HepG2 (cell line): ENCODE data around the gene PDE3A. TPM values are rescaled to one million over a fixed set of nuclear protein-coding genes. Genes with fewer than 3 reads are reported as not detected.

ENCODE experiments used
- ATAC-seq: fragments of 200-7000 bp; cut with Tn5 transposase; 3 replicates; pipeline ENCODE4 v1.9.1; 2020; ENCODE audit warnings: mild to moderate bottlenecking, moderate library complexity
- BruUV-seq: library from RNA; stranded (reverse); fragments of 400-500 nt; replicated peaks from 2 replicates; lab custom pipeline; 2021; lab: Mats Ljungman, UMichigan
- CTCF ChIA-PET: fragments of 300-600 bp; formaldehyde crosslinking; extraction: SDS; loops from one replicate; lab custom pipeline; 2021; ENCODE audit warnings: low total read pairs, inconsistent platforms, low intra/inter-chr PET ratio; lab: Yijun Ruan, JAX
- POLR2A ChIA-PET: fragments of 350-600 bp; sonication (Branson Sonifier 250); formaldehyde crosslinking; loops from one replicate; lab custom pipeline; 2020; ENCODE audit warnings: antibody characterized with exemption, inconsistent platforms; lab: Yijun Ruan, JAX
- DNase-seq: peaks from one replicate; pipeline ENCODE4 v3.0.0-alpha.2; 2015; ENCODE audit warnings: low spot score
- FAIRE-seq: peaks from 3 replicates; lab custom pipeline; 2011; peaks lifted over from hg19 to GRCh38; lab: Jason Lieb, UNC
- H2AFZ ChIP-seq: one replicate; pipeline ENCODE4 v1.6.1; 2011; ENCODE audit warnings: low read length, inconsistent platforms
- H3K27ac ChIP-seq: fragments of 300-600 bp; 3 replicates; pipeline ENCODE4 v1.8.0; 2011; ENCODE audit warnings: mixed run types, mild to moderate bottlenecking, mixed read lengths, low read length, inconsistent platforms; ENCODE audit not compliant: insufficient read depth; ENCODE audit errors: extremely low read length
- H3K27me3 ChIP-seq, 2 experiments: fragments of 200-600 bp in 1 of 2; 2 replicates in 1 of 2; 3 replicates in 1 of 2; pipeline versions ENCODE4 v1.6.0 to v1.8.0; 2011; ENCODE audit warnings: low read length in 2 of 2, mild to moderate bottlenecking in 2 of 2, moderate library complexity in 2 of 2, inconsistent platforms in 1 of 2; ENCODE audit not compliant: insufficient read depth in 2 of 2, control insufficient read depth in 1 of 2
- H3K36me3 ChIP-seq, 2 experiments: fragments of 200-600 bp in 1 of 2; replicated peaks in 1 of 2; 2 replicates in 1 of 2; 3 replicates in 1 of 2; pipeline versions ENCODE4 v1.5.1 to v1.8.0; 2011; ENCODE audit warnings: low read length in 2 of 2, inconsistent platforms in 1 of 2; ENCODE audit not compliant: insufficient read depth in 2 of 2, control insufficient read depth in 1 of 2
- H3K4me1 ChIP-seq: 2 replicates; pipeline ENCODE4 v1.5.1; 2012; ENCODE audit warnings: low read length, inconsistent platforms; ENCODE audit not compliant: insufficient read depth
- H3K4me2 ChIP-seq: 2 replicates; pipeline ENCODE4 v1.6.0; 2011; ENCODE audit warnings: low read depth, low read length, inconsistent platforms
- H3K4me3 ChIP-seq, 3 experiments: fragments of 200-600 bp in 1 of 3; sonication (generic), shearing (Covaris generic) in 1 of 3; replicated peaks in 1 of 3; 2 replicates each; pipeline ENCODE4 v1.5.1; 2011 to 2016; ENCODE audit warnings: low read length in 3 of 3, inconsistent platforms in 2 of 3, low read depth in 2 of 3, mild to moderate bottlenecking in 2 of 3, control low read depth in 1 of 3, mixed read lengths in 1 of 3; ENCODE audit not compliant: insufficient read depth in 1 of 3
- H3K79me2 ChIP-seq: one replicate; pipeline ENCODE4 v1.6.1; 2011; ENCODE audit warnings: low read length, inconsistent platforms; ENCODE audit not compliant: insufficient read depth
- H3K9ac ChIP-seq: 2 replicates; pipeline ENCODE4 v1.6.0; 2011; ENCODE audit warnings: mild to moderate bottlenecking, low read depth, low read length, inconsistent platforms; ENCODE audit not compliant: insufficient read depth
- H3K9me3 ChIP-seq: 2 replicates; pipeline ENCODE4 v1.5.1; 2012; ENCODE audit warnings: mild to moderate bottlenecking, low read length
- H4K20me1 ChIP-seq: 2 replicates; pipeline ENCODE4 v1.6.0; 2011; ENCODE audit warnings: inconsistent platforms, mild to moderate bottlenecking, low read length, moderate library complexity; ENCODE audit not compliant: insufficient read depth
- AHR ChIP-seq: IDR thresholded peaks from 2 replicates; pipeline ENCODE4 v1.6.1; 2018; ENCODE audit warnings: missing genetic modification reagents, missing compliant biosample characterization
- CBX1 ChIP-seq: IDR thresholded peaks from one replicate; pipeline ENCODE4 v1.6.1; 2016; ENCODE audit warnings: antibody characterized with exemption, low read depth
- CCDC6 ChIP-seq: sonication (generic); formaldehyde crosslinking; IDR thresholded peaks from 2 replicates; pipeline ENCODE4 v1.8.1; 2022; ENCODE audit warnings: mild to moderate bottlenecking, missing genetic modification reagents, moderate library complexity
- GPBP1L1 ChIP-seq: sonication (generic); formaldehyde crosslinking; IDR thresholded peaks from 2 replicates; pipeline ENCODE4 v1.5.0; 2020; ENCODE audit warnings: mild to moderate bottlenecking, missing genetic modification reagents
- PATZ1 ChIP-seq: sonication (generic); formaldehyde crosslinking; IDR thresholded peaks from 2 replicates; pipeline ENCODE4 v1.4.0; 2020; ENCODE audit warnings: missing genetic modification reagents
- SATB2 ChIP-seq: sonication (generic); formaldehyde crosslinking; IDR thresholded peaks from 2 replicates; pipeline ENCODE4 v1.5.0; 2020; ENCODE audit warnings: missing genetic modification reagents
- SMAD1 ChIP-seq: sonication (generic); formaldehyde crosslinking; IDR thresholded peaks from 2 replicates; pipeline ENCODE4 v1.4.0; 2020; ENCODE audit warnings: missing genetic modification reagents, low read depth, mild to moderate bottlenecking, borderline replicate concordance
- TOE1 ChIP-seq: sonication (generic); formaldehyde crosslinking; IDR thresholded peaks from 2 replicates; pipeline ENCODE4 v1.4.0; 2020; ENCODE audit warnings: mild to moderate bottlenecking, missing genetic modification reagents
- ZBTB14 ChIP-seq: sonication (generic); formaldehyde crosslinking; IDR thresholded peaks from 2 replicates; pipeline ENCODE4 v1.4.0; 2020; ENCODE audit warnings: missing genetic modification reagents
- ZHX1 ChIP-seq: sonication (generic); formaldehyde crosslinking; IDR thresholded peaks from 2 replicates; pipeline ENCODE4 v1.8.1; 2022; ENCODE audit warnings: low read depth, mild to moderate bottlenecking, missing genetic modification reagents
- ZNF20 ChIP-seq: sonication (generic); formaldehyde crosslinking; IDR thresholded peaks from 2 replicates; pipeline ENCODE4 v1.4.0; 2020; ENCODE audit warnings: mild to moderate bottlenecking, moderate library complexity, missing genetic modification reagents
- ZNF570 ChIP-seq: sonication (generic); formaldehyde crosslinking; IDR thresholded peaks from 2 replicates; pipeline ENCODE4 v1.4.0; 2020; ENCODE audit warnings: mild to moderate bottlenecking, missing genetic modification reagents, borderline replicate concordance
- ZNF841 ChIP-seq: sonication (generic); formaldehyde crosslinking; IDR thresholded peaks from 2 replicates; pipeline ENCODE4 v1.8.1; 2023; ENCODE audit warnings: missing genetic modification reagents, borderline replicate concordance
- in situ Hi-C: cut with HindIII; loops from 2 replicates; pipeline ENCODE4 v1.10.0; 2017; ENCODE audit warnings: low pct_unique_long_range_greater_than_20kb; ENCODE audit not compliant: extremely low pct_ligation_motif_present
- intact Hi-C: fragments of 100-400 bp; cut with micrococcal nuclease; formaldehyde crosslinking; loops from one replicate; pipeline ENCODE4 v1.10.0; 2022; ENCODE audit not compliant: unreplicated experiment
- polyA plus RNA-seq, 8 experiments: library from polyadenylated mRNA; depleted of rRNA in 3 of 8; stranded (reverse) in 7 of 8; unstranded in 1 of 8; fragments of >200 nt; fragmentation: Illumina TruSeq in 4 of 8; extraction: Trizol in 4 of 8; gene quantifications; 2 replicates each; pipeline versions ENCODE4 v1.2.1 to v1.2.3, GENCODE V29; 2011 to 2016; ENCODE audit warnings: low read depth in 4 of 8, missing spikeins in 1 of 8, mixed read lengths in 1 of 8; ENCODE audit not compliant: insufficient read depth in 1 of 8
- total RNA-seq, 5 experiments: library from RNA; depleted of rRNA; stranded (reverse); fragments of >200 nt; fragmentation: Illumina TruSeq; extraction: Trizol; gene quantifications; 2 replicates each; pipeline ENCODE4 v1.2.3, GENCODE V29; 2016; ENCODE audit warnings: low read depth in 1 of 5

PDE3A gene
- total and polyA plus RNA-seq, 2 of the 13 experiments (the other 11 are each of a cell fraction or from before 2014, with no cell fraction given), result 0.77 to 1.5 TPM

GRCh38 chr12:20514598-20514997 is 146.3 kb downstream of the PDE3A start:
- TF ChIP-seq TOE1 (no peak), PATZ1 (CRISPR knock-in tag) (no peak), SMAD1 (no peak), ZBTB14 (CRISPR knock-in tag) (no peak), GPBP1L1 (no peak), ZHX1 (CRISPR knock-in tag) (no peak), ZNF841 (CRISPR knock-in tag) (no peak), CCDC6 (CRISPR knock-in tag) (no peak), CBX1 (no peak), SATB2 (CRISPR knock-in tag) (no peak), ZNF20 (CRISPR knock-in tag) (no peak), ZNF570 (CRISPR knock-in tag) (no peak), AHR (CRISPR knock-in tag) (no peak)

More at GRCh38 chr12:20514598-20514997, 146.3 kb downstream of the PDE3A start:
- no TSS peak for BruUV-seq
- in situ Hi-C loops, result no loop called here
- Histone ChIP-seq H2AFZ (no peak overlapping the region), H3K9me3 (no peaks in the 10 kb centered on the region), H3K9ac (no peak overlapping the region), H3K79me2 (no peaks in the 10 kb centered on the region), H3K27ac (no peak overlapping the region), H4K20me1 (no peaks in the 10 kb centered on the region), H3K4me3 (no peak overlapping the region), H3K4me2 (no peak overlapping the region), H3K36me3 (no peaks in the 10 kb centered on the region), H3K27me3 (no peaks in the 10 kb centered on the region), H3K4me1 (no peaks in the 10 kb centered on the region)
- intact Hi-C loops, result no loop called here
- POLR2A ChIA-PET, result no interaction called here
- no peak for DNase-seq
- ATAC-seq, result no peak
- CTCF ChIA-PET, result no interaction called here
- no peak for FAIRE-seq
